Activated CD8-positive, alpha-beta memory T cell treated with anti-CD3 and anti-CD28 coated beads, Interleukin-2, amount 50 U/mL, for 24 hours (primary cell): ENCODE data around the gene TLE7.

Source experiments
- DNase-seq: peaks from one replicate; pipeline ENCODE4 v3.0.0-alpha.2; 2020; ENCODE audit errors: extremely low read depth

Gene TLE7

GRCh38 chr16:71412270-71413160 is 29.3 kb downstream of the TLE7 start:
- peak; percentile 28 for DNase-seq

- no peak for DNase-seq
These were observed 31.7 kb downstream of the TLE7 start for GRCh38 chr16:71410146-71410545.

GRCh38 chr16:71409011-71409775 is 32.7 kb downstream of the TLE7 start:
- no peak for DNase-seq

GRCh38 chr16:71408536-71408935 is 33.3 kb downstream of the TLE7 start:
- no peak for DNase-seq

GRCh38 chr16:71407731-71408130 is 34.1 kb downstream of the TLE7 start:
- DNase-seq, result no peak

- DNase-seq, result no peak
These were observed 35.1 kb downstream of the TLE7 start for GRCh38 chr16:71406724-71407123.

GRCh38 chr16:71406316-71406715 is 35.5 kb downstream of the TLE7 start:
- no peak for DNase-seq

GRCh38 chr16:71404364-71404763 is 37.5 kb downstream of the TLE7 start:
- no peak for DNase-seq

- no peak for DNase-seq
These were observed 39.2 kb downstream of the TLE7 start for GRCh38 chr16:71402674-71403073.

- DNase-seq, result no peak
These were observed 39.8 kb downstream of the TLE7 start for GRCh38 chr16:71402007-71402406.

- DNase-seq, result no peak
These were observed 41.9 kb downstream of the TLE7 start for GRCh38 chr16:71399801-71400563.

- DNase-seq, result no peak
These were observed 45.3 kb downstream of the TLE7 start for GRCh38 chr16:71396594-71396993.

GRCh38 chr16:71389330-71389729 is 52.5 kb downstream of the TLE7 start:
- no peak for DNase-seq

- DNase-seq, result no peak
These were observed 54.6 kb downstream of the TLE7 start for GRCh38 chr16:71387045-71387871.

- DNase-seq, result no peak
These were observed 57.7 kb downstream of the TLE7 start for GRCh38 chr16:71384073-71384724.

- DNase-seq, result no peak
These were observed 58.6 kb downstream of the TLE7 start for GRCh38 chr16:71383054-71383773.

GRCh38 chr16:71380831-71381230 is 61.0 kb downstream of the TLE7 start:
- no peak for DNase-seq
